ENCODE data around the gene CLDN11. TPM values are rescaled to one million over a fixed set of nuclear protein-coding genes. Genes with fewer than 3 reads are reported as not detected.

The CLDN11 gene
- polyA plus RNA-seq, 1 donor = 5.0 TPM

GRCh38 chr3:170426240-170426797 is 7.7 kb downstream of the CLDN11 start:
- H3K4me1 ChIP-seq (ENCODE audit: control insufficient read depth, insufficient read depth, low read length) = no peaks in the 10 kb centered on the region
- H3K27ac ChIP-seq (ENCODE audit: low read length) = no peak overlapping the region
- H3K9me3 ChIP-seq (ENCODE audit: control insufficient read depth, low read depth, low read length) = no peaks in the 10 kb centered on the region
- H3K27me3 ChIP-seq (ENCODE audit: control insufficient read depth, insufficient read depth, low read length) = no peaks in the 10 kb centered on the region
- no peak for DNase-seq
- H3K36me3 ChIP-seq (ENCODE audit: control insufficient read depth, insufficient read depth, low read length) = no peaks in the 10 kb centered on the region
- WGBS (ENCODE audit: insufficient coverage, low lambda C conversion rate) = no CpG with 5 or more reads among the region's 2 CpGs
- H3K4me3 ChIP-seq (ENCODE audit: low read length) = no peak overlapping the region

DNA sequence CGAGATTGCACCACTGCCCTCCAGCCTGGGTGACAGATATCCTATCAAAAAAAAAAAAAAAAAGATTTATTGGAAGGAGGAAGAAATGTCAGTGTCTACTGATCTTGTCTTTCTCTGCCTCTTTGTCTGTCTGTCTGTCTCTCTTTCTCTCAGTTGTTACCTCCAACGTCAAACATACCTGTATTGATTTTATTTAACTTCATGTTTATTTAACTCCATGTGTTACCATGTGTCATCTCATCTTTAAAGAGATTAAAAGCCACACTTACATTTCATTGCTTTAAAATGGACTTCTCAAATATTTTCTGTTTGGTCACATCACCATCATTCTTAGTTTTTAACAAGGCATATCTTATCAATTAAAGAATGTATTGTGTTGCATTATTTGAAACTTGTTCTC is 9.4 kb downstream of the CLDN11 start:
- H3K36me3 ChIP-seq (ENCODE audit: control insufficient read depth, insufficient read depth, low read length) = no peaks in the 10 kb centered on the region
- no peaks in the 10 kb centered on the region for H3K4me1 ChIP-seq (ENCODE audit: control insufficient read depth, insufficient read depth, low read length)
- H3K9me3 ChIP-seq (ENCODE audit: control insufficient read depth, low read depth, low read length) = no peaks in the 10 kb centered on the region
- H3K4me3 ChIP-seq (ENCODE audit: low read length) = no peak overlapping the region
- no CpG with 5 or more reads among the region's 2 CpGs for WGBS (ENCODE audit: insufficient coverage, low lambda C conversion rate)
- H3K27me3 ChIP-seq (ENCODE audit: control insufficient read depth, insufficient read depth, low read length) = no peaks in the 10 kb centered on the region
- DNase-seq = no peak
- H3K27ac ChIP-seq (ENCODE audit: low read length) = no peak overlapping the region

DNA sequence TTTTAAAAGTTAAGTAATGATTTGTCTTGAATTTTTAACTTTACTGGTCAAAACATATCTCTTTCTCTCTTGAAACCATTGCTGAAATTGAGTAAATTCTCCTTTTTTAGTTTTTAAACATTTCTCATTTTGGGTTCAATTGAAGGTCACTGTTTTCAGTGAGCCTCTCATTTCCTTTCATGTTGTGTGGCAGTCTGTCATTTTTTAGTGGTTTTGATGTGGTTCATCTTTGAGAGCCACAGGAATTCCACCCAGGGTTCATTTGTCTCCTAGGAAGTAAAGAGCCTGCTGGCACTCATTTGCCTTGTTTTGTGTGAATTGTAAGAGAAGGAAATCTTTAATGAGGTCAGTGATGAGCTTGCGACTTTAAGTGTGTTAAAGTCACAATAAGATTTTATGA is 10.4 kb downstream of the CLDN11 start:
- Histone ChIP-seq H3K27me3 (ENCODE audit: control insufficient read depth, insufficient read depth, low read length) (no peaks in the 10 kb centered on the region), H3K4me1 (ENCODE audit: control insufficient read depth, insufficient read depth, low read length) (no peaks in the 10 kb centered on the region), H3K4me3 (ENCODE audit: low read length) (no peak overlapping the region), H3K9me3 (ENCODE audit: control insufficient read depth, low read depth, low read length) (no peaks in the 10 kb centered on the region), H3K27ac (ENCODE audit: low read length) (no peak overlapping the region), H3K36me3 (ENCODE audit: control insufficient read depth, insufficient read depth, low read length) (no peaks in the 10 kb centered on the region)
- no CpG with 5 or more reads among the region's 1 CpG for WGBS (ENCODE audit: insufficient coverage, low lambda C conversion rate)
- no peak for DNase-seq

- Histone ChIP-seq H3K36me3 (ENCODE audit: control insufficient read depth, insufficient read depth, low read length) (no peaks in the 10 kb centered on the region), H3K4me3 (ENCODE audit: low read length) (no peak overlapping the region), H3K9me3 (ENCODE audit: control insufficient read depth, low read depth, low read length) (no peaks in the 10 kb centered on the region), H3K27me3 (ENCODE audit: control insufficient read depth, insufficient read depth, low read length) (no peaks in the 10 kb centered on the region), H3K27ac (ENCODE audit: low read length) (no peak overlapping the region), H3K4me1 (ENCODE audit: control insufficient read depth, insufficient read depth, low read length) (no peaks in the 10 kb centered on the region)
- no peak for DNase-seq
- 89% methylated on average over 3 of the region's 3 CpGs for WGBS (ENCODE audit: insufficient coverage, low lambda C conversion rate)
These were observed 12.4 kb downstream of the CLDN11 start for GRCh38 chr3:170431054-170431453.

DNA sequence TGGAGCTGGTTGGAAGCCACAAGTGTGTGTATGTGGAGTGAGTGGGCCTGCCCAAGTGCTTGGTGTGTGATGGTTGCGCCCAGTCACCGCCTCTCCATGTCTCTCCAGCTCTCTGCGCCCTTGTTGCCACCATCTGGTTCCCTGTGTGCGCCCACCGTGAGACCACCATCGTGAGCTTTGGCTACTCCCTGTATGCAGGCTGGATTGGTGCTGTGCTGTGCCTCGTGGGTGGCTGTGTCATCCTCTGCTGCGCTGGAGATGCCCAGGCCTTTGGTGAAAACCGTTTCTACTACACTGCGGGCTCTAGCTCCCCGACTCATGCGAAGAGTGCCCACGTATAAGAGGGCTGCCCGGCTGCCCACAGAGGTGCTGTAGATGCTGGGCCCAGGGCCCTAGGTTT is 13.7 kb downstream of the CLDN11 start:
- Histone ChIP-seq H3K27ac (ENCODE audit: low read length) (no peak overlapping the region), H3K36me3 (ENCODE audit: control insufficient read depth, insufficient read depth, low read length) (no peaks in the 10 kb centered on the region), H3K4me1 (ENCODE audit: control insufficient read depth, insufficient read depth, low read length) (no peaks in the 10 kb centered on the region), H3K4me3 (ENCODE audit: low read length) (no peak overlapping the region), H3K27me3 (ENCODE audit: control insufficient read depth, insufficient read depth, low read length) (no peaks in the 10 kb centered on the region), H3K9me3 (ENCODE audit: control insufficient read depth, low read depth, low read length) (no peaks in the 10 kb centered on the region)
- no CpG with 5 or more reads among the region's 14 CpGs for WGBS (ENCODE audit: insufficient coverage, low lambda C conversion rate)
- no peak for DNase-seq

DNA sequence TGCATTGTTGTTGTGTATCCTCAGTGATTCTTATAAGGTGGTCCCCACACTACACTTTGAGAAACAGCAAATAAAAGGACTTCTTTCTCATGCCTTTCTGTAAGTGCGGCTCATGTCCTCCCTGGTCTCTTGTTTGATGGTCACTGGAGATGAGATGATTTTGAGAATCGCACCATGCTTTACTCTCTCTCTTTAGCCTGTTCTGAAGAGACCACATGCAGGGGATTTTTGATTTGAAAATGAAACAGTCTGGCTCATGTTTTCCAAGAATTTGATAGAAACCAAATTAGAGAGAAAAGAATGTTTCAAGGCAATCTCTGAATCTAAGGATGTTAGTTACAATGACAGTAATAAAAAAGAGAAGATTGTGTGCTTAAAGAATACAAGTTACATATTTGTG is 18.0 kb downstream of the CLDN11 start:
- Histone ChIP-seq H3K4me3 (ENCODE audit: low read length) (no peak overlapping the region), H3K27me3 (ENCODE audit: control insufficient read depth, insufficient read depth, low read length) (no peaks in the 10 kb centered on the region), H3K9me3 (ENCODE audit: control insufficient read depth, low read depth, low read length) (no peaks in the 10 kb centered on the region), H3K4me1 (ENCODE audit: control insufficient read depth, insufficient read depth, low read length) (no peaks in the 10 kb centered on the region), H3K27ac (ENCODE audit: low read length) (no peak overlapping the region), H3K36me3 (ENCODE audit: control insufficient read depth, insufficient read depth, low read length) (no peaks in the 10 kb centered on the region)
- DNase-seq = no peak
- 89% methylated on average over 1 of the region's 2 CpGs for WGBS (ENCODE audit: insufficient coverage, low lambda C conversion rate)

DNA sequence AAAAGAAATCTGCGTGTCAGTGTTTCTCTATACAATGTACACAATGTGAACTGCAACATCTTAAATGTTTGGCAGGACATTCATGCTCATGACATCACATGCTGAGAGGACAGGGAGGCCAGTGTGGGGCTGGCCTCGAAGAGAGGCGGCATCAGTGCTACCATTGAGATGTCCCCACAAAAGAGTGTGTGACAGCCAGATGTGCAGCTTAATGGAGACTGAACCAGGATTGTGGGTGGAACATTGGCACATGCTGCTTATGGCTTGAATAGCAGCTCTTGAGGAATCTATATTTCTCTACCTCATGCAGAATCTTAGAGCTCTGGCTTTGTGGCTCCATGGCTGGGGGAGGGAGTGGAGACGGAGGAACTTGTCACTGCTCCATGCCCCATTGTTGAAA is 18.5 kb downstream of the CLDN11 start:
- DNase-seq = no peak
- Histone ChIP-seq H3K4me3 (ENCODE audit: low read length) (no peak overlapping the region), H3K27me3 (ENCODE audit: control insufficient read depth, insufficient read depth, low read length) (no peaks in the 10 kb centered on the region), H3K36me3 (ENCODE audit: control insufficient read depth, insufficient read depth, low read length) (no peaks in the 10 kb centered on the region), H3K27ac (ENCODE audit: low read length) (no peak overlapping the region), H3K9me3 (ENCODE audit: control insufficient read depth, low read depth, low read length) (no peaks in the 10 kb centered on the region), H3K4me1 (ENCODE audit: control insufficient read depth, insufficient read depth, low read length) (no peaks in the 10 kb centered on the region)
- no CpG with 5 or more reads among the region's 4 CpGs for WGBS (ENCODE audit: insufficient coverage, low lambda C conversion rate)

- no peak overlapping the region for H3K27ac ChIP-seq (ENCODE audit: low read length)
- H3K4me3 ChIP-seq (ENCODE audit: low read length) = no peak overlapping the region
- no peak for DNase-seq
- no peaks in the 10 kb centered on the region for H3K9me3 ChIP-seq (ENCODE audit: control insufficient read depth, low read depth, low read length)
- no CpG with 5 or more reads among the region's 10 CpGs for WGBS (ENCODE audit: insufficient coverage, low lambda C conversion rate)
- H3K27me3 ChIP-seq (ENCODE audit: control insufficient read depth, insufficient read depth, low read length) = no peaks in the 10 kb centered on the region
- no peaks in the 10 kb centered on the region for H3K36me3 ChIP-seq (ENCODE audit: control insufficient read depth, insufficient read depth, low read length)
- H3K4me1 ChIP-seq (ENCODE audit: control insufficient read depth, insufficient read depth, low read length) = no peaks in the 10 kb centered on the region
These were observed 19.2 kb downstream of the CLDN11 start for GRCh38 chr3:170437696-170438407.

DNA sequence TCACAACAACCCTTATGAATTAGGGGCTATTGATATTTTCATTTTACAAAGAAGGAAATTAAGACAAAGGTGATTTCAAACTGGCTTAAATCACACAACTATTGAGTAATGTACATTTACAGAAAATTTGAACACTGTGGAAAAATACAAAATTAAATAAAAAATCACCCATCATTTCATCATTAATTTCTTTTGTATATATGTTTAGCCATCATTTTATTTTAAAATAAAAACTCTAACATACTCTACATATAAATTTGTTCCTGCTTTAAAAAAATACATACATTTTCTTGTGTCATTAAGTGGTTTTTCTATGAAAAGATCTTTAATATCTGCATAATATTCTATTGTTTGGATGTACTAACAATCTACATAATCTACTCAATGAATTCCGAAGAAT is 20.2 kb downstream of the CLDN11 start:
- 100% methylated on average over 1 of the region's 1 CpG for WGBS (ENCODE audit: insufficient coverage, low lambda C conversion rate)
- no peak overlapping the region for H3K27ac ChIP-seq (ENCODE audit: low read length)

GRCh38 chr3:170440344-170440743 is 21.7 kb downstream of the CLDN11 start:
- 100% methylated on average over 2 of the region's 2 CpGs for WGBS (ENCODE audit: insufficient coverage, low lambda C conversion rate)
- no peaks in the 10 kb centered on the region for H3K36me3 ChIP-seq (ENCODE audit: control insufficient read depth, insufficient read depth, low read length)
- H3K4me3 ChIP-seq (ENCODE audit: low read length) = no peak overlapping the region
- no peak overlapping the region for H3K27ac ChIP-seq (ENCODE audit: low read length)
- no peaks in the 10 kb centered on the region for H3K27me3 ChIP-seq (ENCODE audit: control insufficient read depth, insufficient read depth, low read length)
- no peaks in the 10 kb centered on the region for H3K4me1 ChIP-seq (ENCODE audit: control insufficient read depth, insufficient read depth, low read length)
- H3K9me3 ChIP-seq (ENCODE audit: control insufficient read depth, low read depth, low read length) = no peaks in the 10 kb centered on the region
- no peak for DNase-seq

More for the DNA sequence above, 20.2 kb downstream of the CLDN11 start:
- Histone ChIP-seq H3K27me3 (ENCODE audit: control insufficient read depth, insufficient read depth, low read length) (no peaks in the 10 kb centered on the region), H3K4me3 (ENCODE audit: low read length) (no peak overlapping the region), H3K9me3 (ENCODE audit: control insufficient read depth, low read depth, low read length) (no peaks in the 10 kb centered on the region), H3K4me1 (ENCODE audit: control insufficient read depth, insufficient read depth, low read length) (no peaks in the 10 kb centered on the region), H3K36me3 (ENCODE audit: control insufficient read depth, insufficient read depth, low read length) (no peaks in the 10 kb centered on the region)
- DNase-seq = no peak

- Histone ChIP-seq H3K36me3 (ENCODE audit: control insufficient read depth, insufficient read depth, low read length) (no peaks in the 10 kb centered on the region), H3K27me3 (ENCODE audit: control insufficient read depth, insufficient read depth, low read length) (no peaks in the 10 kb centered on the region), H3K27ac (ENCODE audit: low read length) (no peak overlapping the region), H3K4me1 (ENCODE audit: control insufficient read depth, insufficient read depth, low read length) (no peaks in the 10 kb centered on the region), H3K9me3 (ENCODE audit: control insufficient read depth, low read depth, low read length) (no peaks in the 10 kb centered on the region), H3K4me3 (ENCODE audit: low read length) (no peak overlapping the region)
- no peak for DNase-seq
- WGBS (ENCODE audit: insufficient coverage, low lambda C conversion rate) = no CpG with 5 or more reads among the region's 4 CpGs
These were observed 22.7 kb downstream of the CLDN11 start for GRCh38 chr3:170441412-170441811.
